DND-41 (cell line): Measurements from ENCODE around the gene HP1BP3.

Experiments
- CTCF ChIP-seq: IDR thresholded peaks from 2 replicates; pipeline ENCODE4 v1.5.1; 2012; ENCODE audit warnings: borderline replicate concordance, low read length, moderate library complexity, mild to moderate bottlenecking; ENCODE audit not compliant: poor library complexity, severe bottlenecking; ENCODE audit errors: extremely low read depth
- EZH2 ChIP-seq: IDR thresholded peaks from 3 replicates; pipeline ENCODE4 v1.6.1; 2012; ENCODE audit warnings: borderline replicate concordance, low read depth, mild to moderate bottlenecking, moderate library complexity, low read length, inconsistent platforms; ENCODE audit not compliant: severe bottlenecking

DNA sequence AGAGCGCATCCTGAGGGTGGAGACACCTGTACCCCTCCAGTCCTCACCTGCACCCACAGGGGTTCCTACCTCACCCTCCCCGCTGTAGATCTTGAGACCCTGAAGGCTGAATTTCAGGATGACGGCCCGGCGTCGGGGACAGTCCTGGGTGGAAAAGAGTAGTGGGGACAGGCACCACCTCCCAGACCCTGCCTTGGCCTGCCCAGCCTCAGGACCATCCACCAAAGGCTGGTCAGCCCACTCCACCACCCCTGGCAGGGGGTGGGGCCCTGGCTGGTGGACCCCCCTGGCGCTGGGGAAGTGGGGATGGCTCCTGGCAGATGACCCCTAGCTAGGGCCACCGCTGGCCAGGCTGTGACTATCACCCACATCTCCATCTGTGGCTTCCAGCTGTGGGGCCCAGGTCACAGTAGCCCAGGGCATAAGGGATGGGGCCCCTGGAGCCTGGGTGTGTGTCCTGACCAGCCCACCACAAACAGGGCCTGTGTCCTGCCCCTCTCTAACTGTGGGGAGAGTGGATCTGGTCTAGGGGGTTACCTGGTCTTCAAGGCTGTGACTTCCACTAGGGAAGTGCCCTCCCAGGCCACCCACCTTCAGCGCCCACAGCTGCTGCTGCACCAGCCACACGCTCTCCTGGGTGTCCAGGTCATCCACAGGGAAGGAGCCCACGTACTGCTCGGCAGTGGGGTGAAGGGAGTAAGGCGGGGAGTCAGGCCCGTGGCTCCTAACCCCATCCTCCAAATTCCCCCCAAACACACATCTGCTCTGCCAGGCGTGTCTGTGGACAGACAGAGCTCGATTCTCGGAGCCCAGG is 60.0 kb downstream of the HP1BP3 start:
- no peak for TF ChIP-seq CTCF
- TF ChIP-seq EZH2 = no peak
